ENCODE measurements around the gene REEP6.
A peak's percentile ranks its signal among the peaks of the same experiment; 100 is the strongest.

REEP6 gene

GRCh38 chr19:1503089-1503924 lies 12.3 kb downstream of the REEP6 start:
- H3K4me3 ChIP-seq (ENCODE audit: low read depth, low read length): no peak overlapping the region
- peak; percentile 93 for TF ChIP-seq CTCF (IDR thresholded peaks at IDR 0.05; ENCODE audit: borderline replicate concordance, insufficient read depth, low read depth, low read length)

- no peak for TF ChIP-seq CTCF (IDR thresholded peaks at IDR 0.05; ENCODE audit: borderline replicate concordance, insufficient read depth, low read depth, low read length)
- H3K4me3 ChIP-seq (ENCODE audit: low read depth, low read length): no peak overlapping the region
Measured at GRCh38 chr19:1503925-1504773, 13.2 kb downstream of the REEP6 start.

GRCh38 chr19:1505012-1505411 lies 14.0 kb downstream of the REEP6 start:
- no peak overlapping the region for H3K4me3 ChIP-seq (ENCODE audit: low read depth, low read length)
- TF ChIP-seq CTCF (IDR thresholded peaks at IDR 0.05; ENCODE audit: borderline replicate concordance, insufficient read depth, low read depth, low read length): no peak

GRCh38 chr19:1505991-1506881 lies 15.3 kb downstream of the REEP6 start:
- TF ChIP-seq CTCF (IDR thresholded peaks at IDR 0.05; ENCODE audit: borderline replicate concordance, insufficient read depth, low read depth, low read length): no peak
- H3K4me3 ChIP-seq (ENCODE audit: low read depth, low read length): no peak overlapping the region

GRCh38 chr19:1507192-1507660 lies 16.2 kb downstream of the REEP6 start:
- TF ChIP-seq CTCF (IDR thresholded peaks at IDR 0.05; ENCODE audit: borderline replicate concordance, insufficient read depth, low read depth, low read length): no peak

GRCh38 chr19:1507763-1508506 lies 17.0 kb downstream of the REEP6 start:
- H3K4me3 ChIP-seq (ENCODE audit: low read depth, low read length): no peak overlapping the region
- no peak for TF ChIP-seq CTCF (IDR thresholded peaks at IDR 0.05; ENCODE audit: borderline replicate concordance, insufficient read depth, low read depth, low read length)

More at GRCh38 chr19:1507192-1507660, 16.2 kb downstream of the REEP6 start:
- H3K4me3 ChIP-seq (ENCODE audit: low read depth, low read length): no peak overlapping the region
